Activated T-helper 1 cell treated with anti-CD3 and anti-CD28 coated beads, Interleukin-2, amount 50 U/mL, for 16 hours (primary cell): ENCODE measurements around the gene RHNO1.

Experiments used
- DNase-seq, 2 donors: peaks; one replicate each; pipeline ENCODE4 v3.0.0-alpha.2; 2020; ENCODE audit warnings: low read depth in 1 of 2, low spot score in 1 of 2

Gene RHNO1, protein sequence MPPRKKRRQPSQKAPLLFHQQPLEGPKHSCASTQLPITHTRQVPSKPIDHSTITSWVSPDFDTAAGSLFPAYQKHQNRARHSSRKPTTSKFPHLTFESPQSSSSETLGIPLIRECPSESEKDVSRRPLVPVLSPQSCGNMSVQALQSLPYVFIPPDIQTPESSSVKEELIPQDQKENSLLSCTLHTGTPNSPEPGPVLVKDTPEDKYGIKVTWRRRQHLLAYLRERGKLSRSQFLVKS

GRCh38 chr12:2877047-2877952 lies at the start of gene RHNO1, which contains the start of gene FOXM1:
Gene RHNO1, plus strand, starts transcription at chr12:2877223. Its CDS starts 8,144 bp downstream, at chr12:2885367.
Gene FOXM1, minus strand, starts transcription at chr12:2877174. Its CDS starts 2,696 bp downstream, at chr12:2874478.
- peak; percentile 77 to 81 for DNase-seq

- no peak for DNase-seq
These were observed 47.7 kb upstream of the RHNO1 start for GRCh38 chr12:2829275-2829674.

DNA sequence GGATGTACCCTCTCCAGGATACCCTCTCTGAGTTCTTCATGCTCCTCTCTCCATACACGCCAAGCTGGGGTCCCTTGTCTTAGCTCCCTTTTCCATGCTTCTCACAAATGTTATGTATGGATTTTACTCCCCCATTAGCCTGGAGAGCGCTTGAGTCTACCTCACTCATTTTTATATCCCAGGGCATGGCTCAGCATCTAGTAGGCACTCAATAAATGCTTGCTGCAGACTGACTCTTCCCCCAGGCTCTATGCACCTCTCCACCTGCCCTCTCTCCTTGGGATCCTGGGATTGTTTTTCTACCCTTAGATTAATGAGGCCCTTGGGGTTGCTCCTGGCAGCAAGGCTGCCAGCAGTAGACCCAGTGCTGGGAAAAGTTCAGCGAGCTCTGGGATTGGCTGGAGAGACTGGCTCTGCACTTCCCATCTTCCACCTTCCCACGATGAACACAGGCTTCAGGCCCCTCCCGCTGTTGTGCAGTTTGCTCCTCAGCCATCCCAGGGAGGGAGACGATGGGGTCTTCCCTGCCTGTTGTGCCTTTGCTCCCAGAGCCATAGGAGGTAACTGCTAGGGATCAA lies 44.4 kb upstream of the RHNO1 start:
- DNase-seq: no peak

DNA sequence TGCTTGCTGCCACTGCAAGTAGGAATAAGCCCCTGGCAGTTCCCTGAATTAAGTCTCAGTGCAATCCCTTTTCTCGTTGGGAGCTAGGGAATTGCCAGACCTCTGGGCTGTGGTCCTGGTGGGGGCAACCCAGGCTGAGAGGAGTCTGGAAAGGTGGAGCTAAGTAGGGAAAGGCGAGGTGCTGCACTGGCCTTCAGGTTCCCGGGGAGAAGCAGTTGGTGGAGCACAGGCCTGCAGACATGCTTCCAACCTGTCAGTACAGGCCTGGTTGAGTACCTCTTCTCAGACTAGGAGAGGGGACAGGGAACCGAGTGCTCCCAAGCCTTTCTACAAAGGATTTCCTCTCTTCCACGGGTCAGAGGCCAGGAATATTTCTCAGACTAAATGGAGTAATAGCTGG lies 43.7 kb upstream of the RHNO1 start:
- DNase-seq: no peak

GRCh38 chr12:2833810-2834209 lies 43.2 kb upstream of the RHNO1 start:
- DNase-seq: no peak

GRCh38 chr12:2834581-2835491 lies 42.2 kb upstream of the RHNO1 start, which contains the start of gene NRIP2:
Gene NRIP2, minus strand, starts transcription at chr12:2835035. Its CDS starts 52 bp downstream, at chr12:2834983.
- DNase-seq: no peak

GRCh38 chr12:2835691-2836403 lies 41.2 kb upstream of the RHNO1 start:
- DNase-seq: no peak

DNA sequence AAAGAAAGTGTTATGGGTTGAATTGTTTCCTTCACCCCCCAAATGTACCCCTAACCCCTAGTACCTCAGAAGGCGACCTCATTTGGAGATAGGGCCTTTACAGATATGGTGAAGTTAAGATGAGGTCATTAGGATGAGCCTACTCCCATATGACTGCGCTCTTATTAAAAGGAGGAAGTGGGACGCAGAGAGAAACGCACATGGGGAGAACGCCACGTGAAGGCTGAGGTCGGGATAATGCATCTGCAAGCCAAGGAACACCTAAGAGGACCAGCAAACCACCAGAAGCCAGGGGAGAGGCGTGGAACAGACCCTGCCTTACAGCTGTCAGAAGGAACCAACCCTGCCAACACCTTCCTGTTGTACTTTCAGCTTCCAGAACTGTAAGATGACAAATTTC lies 40.4 kb upstream of the RHNO1 start:
- DNase-seq: no peak

GRCh38 chr12:2841056-2841650 lies 35.9 kb upstream of the RHNO1 start:
- no peak for DNase-seq

- DNase-seq: no peak
These were observed 34.1 kb upstream of the RHNO1 start for GRCh38 chr12:2842948-2843347.

DNA sequence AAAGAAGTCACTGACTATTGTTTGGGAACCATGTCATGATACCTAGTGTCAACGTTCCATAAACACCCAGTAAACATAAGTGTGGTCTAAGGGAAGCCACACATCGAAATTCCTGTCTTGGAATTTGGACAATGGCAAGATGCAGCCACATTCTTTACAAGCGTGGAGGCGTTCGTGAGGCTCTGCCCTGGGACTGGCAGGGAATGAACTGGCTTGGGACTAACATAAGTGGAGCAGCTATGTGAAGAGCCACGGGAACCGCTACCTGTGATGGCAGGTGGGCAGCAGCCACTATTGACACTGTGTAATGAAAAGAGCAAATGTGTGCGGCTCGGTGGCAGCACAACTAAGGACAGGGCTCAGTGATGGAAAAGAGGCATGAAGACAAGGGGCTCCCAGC lies 32.2 kb upstream of the RHNO1 start:
- no peak for DNase-seq

- DNase-seq: no peak
These were observed 31.7 kb upstream of the RHNO1 start for GRCh38 chr12:2845280-2845679.

DNA sequence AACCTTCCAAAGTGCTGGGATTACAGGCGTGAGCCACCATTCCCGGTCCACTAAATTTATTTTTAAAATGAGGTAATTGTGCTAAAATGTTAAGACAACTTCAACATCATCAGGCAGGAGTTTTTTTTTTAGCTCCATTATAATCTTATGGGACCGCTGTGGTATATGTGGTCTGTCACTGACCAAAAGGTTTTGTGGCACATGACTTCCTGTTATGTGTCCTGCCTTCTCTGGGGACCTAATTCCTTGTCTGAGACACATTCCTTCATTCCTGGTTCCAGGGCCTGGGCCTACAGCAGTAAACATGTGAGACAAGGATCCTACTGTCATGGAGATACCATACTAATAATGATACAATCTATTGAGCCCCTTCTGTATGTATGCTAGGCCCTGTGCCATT lies 25.1 kb upstream of the RHNO1 start:
- no peak for DNase-seq

DNA sequence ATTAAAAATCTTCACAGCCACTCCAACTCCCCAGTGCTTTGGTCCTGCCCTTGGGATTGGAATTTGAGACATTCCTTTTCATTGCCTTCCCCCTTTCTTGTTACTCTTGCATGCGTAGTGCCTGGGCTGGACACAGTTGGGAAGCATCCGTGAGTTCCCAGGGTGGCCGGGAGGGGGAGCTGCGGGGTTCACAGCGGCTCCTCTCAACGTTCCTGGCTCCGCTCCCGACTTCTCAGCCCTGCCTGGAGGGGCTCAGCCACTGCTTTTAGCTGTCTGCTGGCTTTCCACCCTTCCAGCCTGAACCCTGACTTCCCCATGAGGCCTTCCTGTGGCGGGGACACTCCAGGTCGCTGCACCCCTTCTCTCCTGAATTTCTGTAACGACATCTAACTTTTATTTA lies 23.4 kb upstream of the RHNO1 start:
- DNase-seq: peak; percentile 6 to 9

DNA sequence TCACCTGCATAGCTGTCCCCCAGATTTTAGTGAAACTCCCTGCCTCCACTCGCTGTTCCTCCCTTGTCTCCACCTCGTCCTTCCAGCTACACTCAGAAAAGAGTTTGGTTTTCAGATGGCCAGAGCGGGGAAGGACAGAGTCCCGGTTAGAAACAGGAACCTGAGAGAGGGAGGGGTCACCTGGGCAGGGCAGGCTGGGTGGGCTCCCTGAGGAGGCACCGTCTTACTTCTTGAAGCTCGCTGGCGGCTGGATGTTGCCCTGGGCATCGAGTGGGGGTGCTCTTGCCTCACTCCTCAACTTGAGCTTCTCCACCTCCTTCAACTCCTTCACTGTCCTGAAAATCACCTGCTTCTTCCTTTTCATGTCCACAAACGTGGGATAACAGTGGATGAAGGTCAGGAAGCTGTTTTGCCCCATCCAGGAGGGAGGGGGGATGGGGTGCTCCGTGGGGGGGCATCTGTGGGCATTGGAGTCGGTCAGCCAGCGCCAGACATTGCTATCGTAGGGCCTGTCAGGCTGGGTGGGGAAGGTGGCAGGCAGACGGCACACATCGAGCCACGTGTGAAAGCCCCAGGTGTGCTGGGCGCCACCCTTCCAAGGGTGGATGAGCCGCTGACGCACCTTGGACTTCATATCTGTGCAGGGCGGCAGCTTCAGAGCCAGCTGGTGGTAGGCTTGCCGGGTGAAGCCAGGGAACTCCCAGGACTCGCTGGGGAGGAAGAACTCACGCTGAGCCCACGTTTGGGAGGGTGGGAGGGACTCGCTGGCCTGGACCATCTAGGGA lies 22.2 kb upstream of the RHNO1 start:
- DNase-seq: no peak

GRCh38 chr12:2855546-2855945 lies 21.5 kb upstream of the RHNO1 start:
- DNase-seq: no peak

- no peak for DNase-seq
These were observed 21.0 kb upstream of the RHNO1 start for GRCh38 chr12:2856051-2856450.

DNA sequence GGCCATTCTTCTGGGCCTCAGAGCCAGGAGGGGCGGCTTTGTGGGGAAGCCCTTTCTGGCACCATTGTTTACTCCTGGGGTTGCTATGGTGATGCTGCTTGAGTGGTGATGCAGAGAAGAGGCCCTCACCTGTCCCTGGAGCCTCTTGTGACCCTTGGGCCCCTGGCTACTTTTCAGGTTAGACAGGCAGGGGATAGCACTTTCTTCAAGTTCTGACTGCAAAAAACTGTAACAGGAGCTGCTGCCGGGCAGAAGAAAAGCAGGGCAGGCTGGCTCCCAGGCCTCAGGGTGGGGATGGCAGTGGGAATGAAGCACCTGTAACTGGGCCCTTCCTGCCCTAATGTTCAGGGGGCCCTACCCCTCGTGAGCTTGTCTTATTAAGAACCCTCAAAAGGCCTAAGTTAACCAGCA lies 20.0 kb upstream of the RHNO1 start, which contains the start of gene TEX52:
TEX52 (minus strand) TSS at position 19 of the 411 bp plus-strand sequence; CDS start at position 6, 13 bp downstream.
- no peak for DNase-seq

DNA sequence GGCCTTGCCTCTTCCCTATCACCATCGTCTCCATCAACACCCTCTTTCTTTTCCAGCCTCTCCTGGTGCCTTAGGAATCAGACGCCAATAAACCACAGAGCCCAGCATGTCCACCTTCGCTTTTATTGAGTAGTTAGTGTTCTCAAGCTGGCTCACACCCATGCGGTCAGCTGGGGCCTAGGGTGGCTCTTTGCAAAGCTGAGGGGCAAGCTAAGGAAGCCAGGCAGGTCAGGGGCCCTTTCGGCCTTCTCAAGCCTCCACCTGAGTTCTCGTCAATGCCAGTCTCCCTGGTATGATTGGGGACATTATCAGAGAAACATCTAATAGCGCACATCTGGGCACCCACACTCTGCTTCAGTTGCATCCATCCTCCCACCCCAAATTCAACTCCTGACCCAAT lies 19.4 kb upstream of the RHNO1 start:
- no peak for DNase-seq
